ENCODE results near the gene DDO. TPM values are rescaled to one million over a fixed set of nuclear protein-coding genes. Genes with fewer than 3 reads are reported as not detected.

Gene DDO
- total and polyA plus RNA-seq, 2 of the 8 experiments (the other 6 are each of a cell fraction or from before 2014, with no cell fraction given): not detected

DNA sequence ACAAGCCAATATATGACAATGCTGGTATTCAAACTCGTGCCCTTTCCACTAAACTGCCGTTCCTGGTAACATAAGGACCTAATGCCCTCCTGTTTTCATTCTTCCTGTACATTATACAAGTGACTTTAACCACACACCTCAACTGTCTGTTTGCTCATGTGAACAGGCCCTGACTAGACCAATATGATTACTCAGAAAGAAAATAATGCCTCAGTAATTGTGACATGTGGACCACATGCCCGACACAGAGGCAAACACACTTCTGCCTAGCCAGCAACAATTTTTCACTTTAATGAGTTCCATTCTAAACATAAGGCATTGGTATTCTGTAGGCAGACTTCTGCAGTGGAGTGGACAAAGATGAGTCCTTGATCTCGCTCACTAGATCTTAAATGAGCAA, 31.0 kb upstream of the DDO start:
- DNase-seq (ENCODE audit: low read depth in 1 of 2, low spot score in 2 of 2) (no peak), FAIRE-seq (no peak)
- no peak overlapping the region for H3K14ac ChIP-seq (ENCODE audit: insufficient read length)
- no peak overlapping the region for H2BK5ac ChIP-seq (ENCODE audit: low read depth, low read length)
- H3K27me3 ChIP-seq (replicated peaks in 1 of 4; ENCODE audit: control insufficient read depth in 3 of 4, extremely low read depth in 1 of 4, insufficient read depth in 3 of 4, low read length in 3 of 4): no peaks in the 10 kb centered on the region
- H4K91ac ChIP-seq (replicated peaks; ENCODE audit: insufficient read length, low read length): no peak overlapping the region
- no peak overlapping the region for H3K27ac ChIP-seq (ENCODE audit: low read depth, low read length)
- no peak overlapping the region for H3K4me2 ChIP-seq (ENCODE audit: insufficient read depth in 1 of 2, low read depth in 2 of 2, low read length in 2 of 2)
- H3K4ac ChIP-seq (replicated peaks; ENCODE audit: insufficient read length, low read depth, low read length): no peak overlapping the region
- no peak overlapping the region for H2BK20ac ChIP-seq (ENCODE audit: low read length)
- no peak overlapping the region for H4K5ac ChIP-seq (ENCODE audit: insufficient read length, low read depth, low read length)
- CTCF ChIA-PET (ENCODE audit: partially characterized antibody): interaction anchor here (1.0 to 1.1 kb wide), 2 partner anchors 9 to 10 kb away, joined by 3 read pairs; no protein-coding TSS in a partner anchor
- no peaks in the 10 kb centered on the region for H3K79me2 ChIP-seq (ENCODE audit: control insufficient read depth in 1 of 2, insufficient read depth in 2 of 2, low read length in 2 of 2)
- H3K4me1 ChIP-seq (replicated peaks in 1 of 4; ENCODE audit: control insufficient read depth in 3 of 4, insufficient read depth in 4 of 4, low read length in 3 of 4): no peaks in the 10 kb centered on the region
- no peak overlapping the region for H2BK120ac ChIP-seq (replicated peaks; ENCODE audit: low read depth, low read length)
- no peaks in the 10 kb centered on the region for H3K79me1 ChIP-seq (ENCODE audit: low read depth, low read length)
- no peaks in the 10 kb centered on the region for H4K20me1 ChIP-seq (replicated peaks in 1 of 2; ENCODE audit: control insufficient read depth in 1 of 2, insufficient read depth in 2 of 2, low read length in 2 of 2)
- no peak overlapping the region for H3K56ac ChIP-seq (replicated peaks; ENCODE audit: insufficient read length, low read depth, low read length)
- H3K18ac ChIP-seq (ENCODE audit: extremely low read depth, low read length): no peak overlapping the region
- no peaks in the 10 kb centered on the region for H3K23me2 ChIP-seq (ENCODE audit: low read depth, low read length)
- H2BK15ac ChIP-seq (ENCODE audit: low read length): no peak overlapping the region
- H3K4me3 ChIP-seq (ENCODE audit: extremely low read depth in 1 of 4, insufficient read depth in 2 of 4, low read depth in 3 of 4, low read length in 4 of 4): no peak overlapping the region
- H3K23ac ChIP-seq (ENCODE audit: insufficient read length): no peak overlapping the region
- no peak overlapping the region for H2AFZ ChIP-seq (ENCODE audit: low read length)
- no peaks in the 10 kb centered on the region for H3K36me3 ChIP-seq (ENCODE audit: control insufficient read depth in 2 of 4, insufficient read depth in 4 of 4, low read length in 3 of 4)
- 88% methylated on average over 4 of the region's 4 CpGs; no CpG with 5 or more reads in 1 of the 2 experiments for WGBS, 2 experiments (ENCODE audit: extremely low coverage in 1 of 2, insufficient coverage in 1 of 2, insufficient read length in 1 of 2, insufficient replicate concordance in 2 of 2, low coverage in 1 of 2, low lambda C conversion rate in 2 of 2, missing lambda C conversion rate in 1 of 2)
- H3K9me3 ChIP-seq (ENCODE audit: insufficient read depth in 2 of 2, low read depth in 1 of 2, low read length in 1 of 2): no peaks in the 10 kb centered on the region
- no peak overlapping the region for H2AK5ac ChIP-seq (ENCODE audit: low read depth, low read length)
- H2BK12ac ChIP-seq (ENCODE audit: low read depth, low read length): no peak overlapping the region
- POLR2A ChIA-PET (ENCODE audit: partially characterized antibody): no interaction called here
- TF ChIP-seq EGR1 (IDR thresholded peaks at IDR 0.05; ENCODE audit: borderline replicate concordance, low read depth, low read length) (no peak), CBX8 (IDR thresholded peaks at IDR 0.05; ENCODE audit: borderline replicate concordance, low read depth, low read length) (no peak)
- no peak overlapping the region for H4K8ac ChIP-seq (ENCODE audit: extremely low read depth, insufficient read depth, low read length)
- no peak overlapping the region for H3K9ac ChIP-seq (replicated peaks in 1 of 4; ENCODE audit: extremely low read depth in 1 of 4, low read depth in 3 of 4, low read length in 3 of 4)
